ENCODE data around the gene WNT11. TPM values are rescaled to one million over a fixed set of nuclear protein-coding genes. Genes with fewer than 3 reads are reported as not detected.
A peak's percentile ranks its signal among the peaks of the same experiment; 100 is the strongest.

WNT11 gene
- total and polyA plus RNA-seq, 2 of the 13 experiments (the other 11 are each of a cell fraction or from before 2014, with no cell fraction given): 0.34 to 0.66 TPM

DNA sequence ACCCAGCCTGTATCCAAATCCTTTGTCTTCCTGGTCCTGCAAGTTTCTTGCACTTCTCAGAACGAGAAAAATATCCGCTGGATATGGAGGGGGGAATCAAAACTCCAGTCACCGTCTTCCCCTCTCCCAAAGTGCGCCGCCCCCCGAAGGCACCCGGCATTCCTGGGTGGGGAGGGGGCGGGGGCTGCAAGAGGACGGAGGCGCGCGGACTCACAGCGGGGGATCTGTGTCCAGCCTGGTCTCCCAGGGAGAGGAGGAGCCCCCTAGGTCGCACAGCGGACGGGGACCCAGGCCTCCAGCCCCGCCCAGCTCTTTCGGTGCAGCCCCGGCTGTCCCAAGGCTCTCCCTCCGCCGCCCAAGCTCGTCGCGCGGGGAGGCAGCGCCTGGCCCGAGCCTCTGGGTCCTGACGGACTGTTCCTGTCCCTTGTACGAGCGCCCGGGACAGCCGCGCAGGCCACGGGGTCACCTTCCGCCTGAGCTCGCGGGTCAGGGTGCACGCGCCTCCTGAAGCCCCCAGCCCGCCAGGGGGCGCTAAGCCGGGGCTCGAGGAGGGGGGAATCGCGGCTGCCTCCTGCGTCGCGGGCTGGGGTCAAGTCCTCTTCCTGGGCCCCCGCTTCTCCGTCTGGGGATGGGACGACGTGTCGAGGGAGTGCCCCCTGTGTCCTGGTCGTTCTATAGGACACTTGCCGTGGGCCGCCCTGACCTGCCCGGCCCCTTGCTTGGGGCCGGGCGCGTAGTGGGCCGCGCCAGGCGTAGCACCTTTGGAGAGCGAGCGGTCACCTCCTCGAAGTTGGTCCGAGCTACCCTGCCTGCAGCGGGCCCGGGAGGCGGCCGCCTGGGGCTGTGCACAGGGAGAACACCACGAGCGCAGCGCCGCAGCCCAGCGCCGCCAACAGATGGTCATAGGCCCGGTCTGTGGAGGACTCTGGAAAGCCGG, 2.4 kb upstream of the WNT11 start:
- H4K20me1 ChIP-seq (ENCODE audit: insufficient read depth, low read length): peaks cover 3% of the 10 kb centered on the region; the same call in 1 of the 2 replicates
- peak; percentile 75 for ATAC-seq
- peaks cover 14 to 31% of the 10 kb centered on the region in 2 experiments for H3K27me3 ChIP-seq (ENCODE audit: control insufficient read depth in 1 of 2, insufficient read depth in 2 of 2, low read length in 2 of 2)
- H3K36me3 ChIP-seq (replicated peaks in 1 of 2; ENCODE audit: control insufficient read depth in 1 of 2, insufficient read depth in 2 of 2, low read length in 2 of 2): no peaks in the 10 kb centered on the region
- H3K27ac ChIP-seq (ENCODE audit: extremely low read length, insufficient read depth, low read length): no peak overlapping the region
- no peak for FAIRE-seq
- ChIA-PET CTCF (ENCODE audit: low intra/inter-chr PET ratio, low total read pairs) (interaction anchor here (1.4 to 3.1 kb wide), 3 partner anchors 29 to 312 kb away, joined by 5 to 47 read pairs (median 8); no protein-coding TSS in a partner anchor), POLR2A (interaction anchor here (1.2 to 4.8 kb wide), 3 partner anchors 26 to 120 kb away, joined by 3 to 35 read pairs (median 3); no protein-coding TSS in a partner anchor)
- intact Hi-C loops (cut with micrococcal nuclease; ENCODE audit: unreplicated experiment): loop anchor here (1.0 to 2.0 kb wide), 3 partner anchors 30 to 312 kb away; no protein-coding TSS in a partner anchor
- no peaks in the 10 kb centered on the region for H3K9me3 ChIP-seq (ENCODE audit: low read length)
- H3K4me3 ChIP-seq (replicated peaks in 1 of 3; ENCODE audit: insufficient read depth in 1 of 3, low read depth in 2 of 3, low read length in 3 of 3): peak overlapping the region; percentile 61 to 75 (median 70)
- H2AFZ ChIP-seq (ENCODE audit: low read length): no peak overlapping the region
- 0% methylated on average over 5 of the region's 79 CpGs for WGBS (ENCODE audit: low lambda C conversion rate)
- DNase-seq (ENCODE audit: low spot score): peak; percentile 56
- peaks cover 42% of the 10 kb centered on the region for H3K4me1 ChIP-seq (ENCODE audit: insufficient read depth, low read length)
- H3K9ac ChIP-seq (ENCODE audit: insufficient read depth, low read depth, low read length): peak overlapping the region; percentile 35
- H3K79me2 ChIP-seq (ENCODE audit: insufficient read depth, low read length): no peaks in the 10 kb centered on the region
- in situ Hi-C loops (cut with HindIII; ENCODE audit: extremely low pct_ligation_motif_present, low pct_unique_long_range_greater_than_20kb): loop anchor here (10.0 kb wide), 1 partner anchor 64 kb away; no protein-coding TSS in a partner anchor
- BruUV-seq (replicated peaks): no TSS peak
- H3K4me2 ChIP-seq (ENCODE audit: low read depth, low read length): peak overlapping the region; percentile 95
- no peak for TF ChIP-seq RFXANK (CRISPR knock-in tag; IDR thresholded peaks at IDR 0.05)
- no peak for TF ChIP-seq NFRKB (IDR thresholded peaks at IDR 0.05)
- TF ChIP-seq ZBTB38 (CRISPR knock-in tag; IDR thresholded peaks at IDR 0.05): peak; percentile 38; the same call in 1 of the 2 replicates
- TF ChIP-seq, protein P1, sequence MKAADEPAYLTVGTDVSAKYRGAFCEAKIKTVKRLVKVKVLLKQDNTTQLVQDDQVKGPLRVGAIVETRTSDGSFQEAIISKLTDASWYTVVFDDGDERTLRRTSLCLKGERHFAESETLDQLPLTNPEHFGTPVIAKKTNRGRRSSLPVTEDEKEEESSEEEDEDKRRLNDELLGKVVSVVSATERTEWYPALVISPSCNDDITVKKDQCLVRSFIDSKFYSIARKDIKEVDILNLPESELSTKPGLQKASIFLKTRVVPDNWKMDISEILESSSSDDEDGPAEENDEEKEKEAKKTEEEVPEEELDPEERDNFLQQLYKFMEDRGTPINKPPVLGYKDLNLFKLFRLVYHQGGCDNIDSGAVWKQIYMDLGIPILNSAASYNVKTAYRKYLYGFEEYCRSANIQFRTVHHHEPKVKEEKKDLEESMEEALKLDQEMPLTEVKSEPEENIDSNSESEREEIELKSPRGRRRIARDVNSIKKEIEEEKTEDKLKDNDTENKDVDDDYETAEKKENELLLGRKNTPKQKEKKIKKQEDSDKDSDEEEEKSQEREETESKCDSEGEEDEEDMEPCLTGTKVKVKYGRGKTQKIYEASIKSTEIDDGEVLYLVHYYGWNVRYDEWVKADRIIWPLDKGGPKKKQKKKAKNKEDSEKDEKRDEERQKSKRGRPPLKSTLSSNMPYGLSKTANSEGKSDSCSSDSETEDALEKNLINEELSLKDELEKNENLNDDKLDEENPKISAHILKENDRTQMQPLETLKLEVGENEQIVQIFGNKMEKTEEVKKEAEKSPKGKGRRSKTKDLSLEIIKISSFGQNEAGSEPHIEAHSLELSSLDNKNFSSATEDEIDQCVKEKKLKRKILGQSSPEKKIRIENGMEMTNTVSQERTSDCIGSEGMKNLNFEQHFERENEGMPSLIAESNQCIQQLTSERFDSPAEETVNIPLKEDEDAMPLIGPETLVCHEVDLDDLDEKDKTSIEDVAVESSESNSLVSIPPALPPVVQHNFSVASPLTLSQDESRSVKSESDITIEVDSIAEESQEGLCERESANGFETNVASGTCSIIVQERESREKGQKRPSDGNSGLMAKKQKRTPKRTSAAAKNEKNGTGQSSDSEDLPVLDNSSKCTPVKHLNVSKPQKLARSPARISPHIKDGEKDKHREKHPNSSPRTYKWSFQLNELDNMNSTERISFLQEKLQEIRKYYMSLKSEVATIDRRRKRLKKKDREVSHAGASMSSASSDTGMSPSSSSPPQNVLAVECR (CRISPR knock-in tag; IDR thresholded peaks at IDR 0.05; ENCODE audit: borderline replicate concordance): peak; percentile 52; the same call in 1 of the 2 replicates
- peak; percentile 92 for TF ChIP-seq ESRRA (CRISPR knock-in tag; IDR thresholded peaks at IDR 0.05; ENCODE audit: low read depth)
- no peak for TF ChIP-seq SRSF4 (IDR thresholded peaks at IDR 0.05; ENCODE audit: low read depth, low read length, poor library complexity, severe bottlenecking)
- no peak for TF ChIP-seq ZNF782 (CRISPR knock-in tag; IDR thresholded peaks at IDR 0.05; ENCODE audit: borderline replicate concordance)
- no peak for TF ChIP-seq SYNCRIP (IDR thresholded peaks at IDR 0.05; ENCODE audit: insufficient read depth, low read depth, low read length)
- TF ChIP-seq ATRX (CRISPR knock-in tag; IDR thresholded peaks at IDR 0.05; ENCODE audit: borderline replicate concordance): no peak
- TF ChIP-seq, protein P2, sequence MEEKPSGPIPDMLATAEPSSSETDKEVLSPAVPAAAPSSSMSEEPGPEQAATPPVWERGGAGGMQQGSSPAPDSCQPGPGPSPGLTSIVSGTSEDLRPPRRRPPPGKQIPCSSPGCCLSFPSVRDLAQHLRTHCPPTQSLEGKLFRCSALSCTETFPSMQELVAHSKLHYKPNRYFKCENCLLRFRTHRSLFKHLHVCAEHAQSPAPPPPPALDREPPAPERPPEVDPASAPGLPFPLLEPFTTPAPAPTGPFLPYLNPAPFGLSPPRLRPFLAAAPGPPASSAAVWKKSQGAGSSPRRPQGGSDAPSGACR (CRISPR knock-in tag; IDR thresholded peaks at IDR 0.05): 0 out of 2 replicates have a peak, but pooled peaks have one; percentile 5
- 0 out of 2 replicates have a peak, but pooled peaks have one; percentile 54 for TF ChIP-seq NFATC3 (CRISPR knock-in tag; IDR thresholded peaks at IDR 0.05)
- TF ChIP-seq, protein P3, sequence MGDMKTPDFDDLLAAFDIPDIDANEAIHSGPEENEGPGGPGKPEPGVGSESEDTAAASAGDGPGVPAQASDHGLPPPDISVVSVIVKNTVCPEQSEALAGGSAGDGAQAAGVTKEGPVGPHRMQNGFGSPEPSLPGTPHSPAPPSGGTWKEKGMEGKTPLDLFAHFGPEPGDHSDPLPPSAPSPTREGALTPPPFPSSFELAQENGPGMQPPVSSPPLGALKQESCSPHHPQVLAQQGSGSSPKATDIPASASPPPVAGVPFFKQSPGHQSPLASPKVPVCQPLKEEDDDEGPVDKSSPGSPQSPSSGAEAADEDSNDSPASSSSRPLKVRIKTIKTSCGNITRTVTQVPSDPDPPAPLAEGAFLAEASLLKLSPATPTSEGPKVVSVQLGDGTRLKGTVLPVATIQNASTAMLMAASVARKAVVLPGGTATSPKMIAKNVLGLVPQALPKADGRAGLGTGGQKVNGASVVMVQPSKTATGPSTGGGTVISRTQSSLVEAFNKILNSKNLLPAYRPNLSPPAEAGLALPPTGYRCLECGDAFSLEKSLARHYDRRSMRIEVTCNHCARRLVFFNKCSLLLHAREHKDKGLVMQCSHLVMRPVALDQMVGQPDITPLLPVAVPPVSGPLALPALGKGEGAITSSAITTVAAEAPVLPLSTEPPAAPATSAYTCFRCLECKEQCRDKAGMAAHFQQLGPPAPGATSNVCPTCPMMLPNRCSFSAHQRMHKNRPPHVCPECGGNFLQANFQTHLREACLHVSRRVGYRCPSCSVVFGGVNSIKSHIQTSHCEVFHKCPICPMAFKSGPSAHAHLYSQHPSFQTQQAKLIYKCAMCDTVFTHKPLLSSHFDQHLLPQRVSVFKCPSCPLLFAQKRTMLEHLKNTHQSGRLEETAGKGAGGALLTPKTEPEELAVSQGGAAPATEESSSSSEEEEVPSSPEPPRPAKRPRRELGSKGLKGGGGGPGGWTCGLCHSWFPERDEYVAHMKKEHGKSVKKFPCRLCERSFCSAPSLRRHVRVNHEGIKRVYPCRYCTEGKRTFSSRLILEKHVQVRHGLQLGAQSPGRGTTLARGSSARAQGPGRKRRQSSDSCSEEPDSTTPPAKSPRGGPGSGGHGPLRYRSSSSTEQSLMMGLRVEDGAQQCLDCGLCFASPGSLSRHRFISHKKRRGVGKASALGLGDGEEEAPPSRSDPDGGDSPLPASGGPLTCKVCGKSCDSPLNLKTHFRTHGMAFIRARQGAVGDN (CRISPR knock-in tag; IDR thresholded peaks at IDR 0.05): peak; percentile 86
